Testis (tissue), 3 donors: ENCODE data around the gene SLC44A5. TPM values are rescaled to one million over a fixed set of nuclear protein-coding genes. Genes with fewer than 3 reads are reported as not detected.
"Not testable (repeated sequence)": the region's sequence is repeated elsewhere in the genome, so short reads cannot be mapped to it uniquely, and the experiment has no call there.

Source experiments
- DNase-seq: peaks from one replicate; pipeline ENCODE4 v3.0.0-alpha.2; 2019
- H3K27ac ChIP-seq, 2 donors: fragments of 200-600 bp; sonication (generic); one replicate each; pipeline ENCODE4 v1.5.1; 2019
- H3K27me3 ChIP-seq: fragments of 200-600 bp; sonication (generic); one replicate; pipeline ENCODE4 v1.5.1; 2019
- H3K36me3 ChIP-seq: fragments of 200-600 bp; sonication (generic); one replicate; pipeline ENCODE4 v1.5.1; 2017; ENCODE audit warnings: low read depth; ENCODE audit errors: missing control alignments
- H3K4me1 ChIP-seq: fragments of 200-600 bp; sonication (generic); one replicate; pipeline ENCODE4 v1.5.1; 2019
- H3K4me3 ChIP-seq, 2 donors: fragments of 200-600 bp; sonication (generic); one replicate each; pipeline ENCODE4 v1.5.1; 2017 to 2019
- H3K9me3 ChIP-seq: fragments of 200-600 bp; sonication (generic); one replicate; pipeline ENCODE4 v1.5.1; 2017
- POLR2A ChIP-seq: fragments of 450-650 bp; IDR thresholded peaks from one replicate; pipeline ENCODE4 v1.6.1; 2017; ENCODE audit warnings: antibody characterized with exemption, mild to moderate bottlenecking, moderate library complexity
- WGBS, 2 donors: methylation state at CpG; one replicate each; pipeline ENCODE4 v1.1.5; 2018; 5-methylcytosine and 5-hydroxymethylcytosine counted together
- intact Hi-C: fragments of 100-400 bp; cut with DNase I; formaldehyde crosslinking; loops from one replicate; pipeline ENCODE4 v1.15.1; 2023; ENCODE audit warnings: low total_unique reads
- polyA plus RNA-seq: library from polyadenylated mRNA; stranded (reverse); fragments of 350-450 nt; fragmentation: Illumina TruSeq; extraction: RNeasy Lipid Tissue Mini Kit (QIAGEN cat#74804); gene quantifications from one replicate; pipeline ENCODE4 v1.2.3, GENCODE V29; 2014; ENCODE audit warnings: low read depth, low replicate concordance; ENCODE audit not compliant: insufficient read depth
- total RNA-seq, 2 donors: library from RNA; depleted of rRNA; stranded (reverse); fragments of >200 nt; gene quantifications; one replicate each; pipeline ENCODE4 v1.2.3, GENCODE V29; 2016
- TF ChIP-seq, protein P1 (sequence below), 3 experiments: fragments of 450-650 bp in 2 of 3; fragments of 200-600 bp in 1 of 3; sonication (generic) in 1 of 3; IDR thresholded peaks; one replicate each; pipeline ENCODE4 v1.5.1; 2016 to 2019; ENCODE audit warnings: antibody characterized with exemption in 3 of 3, mild to moderate bottlenecking in 2 of 3, moderate library complexity in 1 of 3

Gene SLC44A5
- total and polyA plus RNA-seq, 3 donors from 2014 or later = 4.9 to 10.6 (median 4.9) TPM

DNA sequence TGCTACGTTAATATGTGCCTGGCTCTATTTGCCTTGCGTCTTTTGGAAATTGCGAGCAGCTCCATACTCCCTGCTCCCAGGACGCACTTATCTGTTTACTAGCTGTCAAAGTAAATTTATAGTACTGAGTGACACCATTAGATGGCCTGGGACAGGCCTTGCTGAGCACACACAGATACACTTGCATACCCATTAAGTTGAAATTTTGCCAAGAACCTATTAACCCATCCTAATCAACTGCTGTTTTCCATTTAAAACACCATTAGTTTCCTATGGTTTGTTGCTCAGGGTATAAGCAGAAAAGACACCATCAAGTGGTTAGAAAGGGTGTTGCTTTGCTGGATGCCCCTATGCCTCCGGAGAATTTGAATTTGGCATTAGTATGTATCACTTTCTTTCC lies 187.3 kb downstream of the SLC44A5 start:
- DNase-seq = no peak
- intact Hi-C loops = no loop called here
- 72 to 74% methylated on average over 5 of the region's 5 CpGs for WGBS, 2 donors

DNA sequence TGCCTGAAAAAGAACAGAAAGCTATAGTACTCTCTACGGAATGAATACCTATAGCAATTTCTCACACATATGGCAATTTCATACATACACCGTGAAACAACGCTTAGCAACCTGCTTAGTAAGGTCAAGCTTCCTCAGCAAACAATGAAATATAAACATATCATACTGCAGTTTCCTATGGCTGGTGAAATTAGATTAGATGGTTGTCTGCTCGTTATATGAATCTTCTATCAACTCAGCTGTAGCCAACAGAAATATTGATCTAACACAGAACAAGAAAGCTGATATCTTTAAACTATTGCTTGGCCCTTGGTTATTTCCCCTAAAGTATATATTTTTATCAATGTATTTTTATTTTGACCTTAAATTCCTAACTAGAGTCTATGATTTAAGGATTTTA lies 187.8 kb downstream of the SLC44A5 start:
- Histone ChIP-seq H3K4me3 (no peak overlapping the region), H3K36me3 (no peaks in the 10 kb centered on the region), H3K4me1 (no peaks in the 10 kb centered on the region), H3K9me3 (no peaks in the 10 kb centered on the region), H3K27ac (no peak overlapping the region), H3K27me3 (no peaks in the 10 kb centered on the region)
- no peak for TF ChIP-seq POLR2A
- TF ChIP-seq, protein P1, sequence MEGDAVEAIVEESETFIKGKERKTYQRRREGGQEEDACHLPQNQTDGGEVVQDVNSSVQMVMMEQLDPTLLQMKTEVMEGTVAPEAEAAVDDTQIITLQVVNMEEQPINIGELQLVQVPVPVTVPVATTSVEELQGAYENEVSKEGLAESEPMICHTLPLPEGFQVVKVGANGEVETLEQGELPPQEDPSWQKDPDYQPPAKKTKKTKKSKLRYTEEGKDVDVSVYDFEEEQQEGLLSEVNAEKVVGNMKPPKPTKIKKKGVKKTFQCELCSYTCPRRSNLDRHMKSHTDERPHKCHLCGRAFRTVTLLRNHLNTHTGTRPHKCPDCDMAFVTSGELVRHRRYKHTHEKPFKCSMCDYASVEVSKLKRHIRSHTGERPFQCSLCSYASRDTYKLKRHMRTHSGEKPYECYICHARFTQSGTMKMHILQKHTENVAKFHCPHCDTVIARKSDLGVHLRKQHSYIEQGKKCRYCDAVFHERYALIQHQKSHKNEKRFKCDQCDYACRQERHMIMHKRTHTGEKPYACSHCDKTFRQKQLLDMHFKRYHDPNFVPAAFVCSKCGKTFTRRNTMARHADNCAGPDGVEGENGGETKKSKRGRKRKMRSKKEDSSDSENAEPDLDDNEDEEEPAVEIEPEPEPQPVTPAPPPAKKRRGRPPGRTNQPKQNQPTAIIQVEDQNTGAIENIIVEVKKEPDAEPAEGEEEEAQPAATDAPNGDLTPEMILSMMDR (IDR thresholded peaks at IDR 0.05) = no peak
- WGBS, 2 donors = 81% methylated on average over 4 of the region's 4 CpGs
- DNase-seq = no peak
- intact Hi-C loops = no loop called here

More for the DNA sequence above, 187.3 kb downstream of the SLC44A5 start:
- Histone ChIP-seq H3K9me3 (no peaks in the 10 kb centered on the region), H3K36me3 (no peaks in the 10 kb centered on the region), H3K27ac (no peak overlapping the region), H3K27me3 (no peaks in the 10 kb centered on the region), H3K4me1 (no peaks in the 10 kb centered on the region), H3K4me3 (no peak overlapping the region)
- no peak for TF ChIP-seq POLR2A
- TF ChIP-seq, protein P1 (IDR thresholded peaks at IDR 0.05) = no peak

DNA sequence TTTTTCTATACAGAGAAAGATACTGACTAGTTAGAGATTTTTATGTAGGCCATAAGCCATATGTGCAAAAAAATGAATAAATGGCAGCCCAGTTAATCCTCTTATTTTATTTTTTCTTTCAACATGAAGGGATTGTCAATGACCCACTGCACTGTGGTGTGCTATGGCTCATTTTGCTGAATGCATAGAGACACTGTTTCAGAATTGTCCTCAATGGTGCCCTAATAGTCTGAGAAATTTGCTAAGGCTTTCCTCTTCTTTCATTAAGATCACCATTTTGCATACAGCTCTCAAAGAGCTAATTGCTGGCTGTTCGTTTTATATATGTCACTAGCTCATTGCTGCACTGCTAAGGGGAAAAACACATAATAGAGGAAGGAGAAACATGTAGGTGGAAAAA lies 189.5 kb downstream of the SLC44A5 start:
- no peak overlapping the region for H3K4me3 ChIP-seq
- H3K27ac ChIP-seq = no peak overlapping the region
- WGBS, 2 donors = 83 to 95% methylated on average over 1 of the region's 1 CpG
- no peaks in the 10 kb centered on the region for H3K4me1 ChIP-seq
- intact Hi-C loops = no loop called here
- H3K27me3 ChIP-seq = no peaks in the 10 kb centered on the region
- DNase-seq = no peak
- TF ChIP-seq, protein P1 (IDR thresholded peaks at IDR 0.05) = no peak
- TF ChIP-seq POLR2A = no peak
- no peaks in the 10 kb centered on the region for H3K9me3 ChIP-seq
- H3K36me3 ChIP-seq = no peaks in the 10 kb centered on the region

DNA sequence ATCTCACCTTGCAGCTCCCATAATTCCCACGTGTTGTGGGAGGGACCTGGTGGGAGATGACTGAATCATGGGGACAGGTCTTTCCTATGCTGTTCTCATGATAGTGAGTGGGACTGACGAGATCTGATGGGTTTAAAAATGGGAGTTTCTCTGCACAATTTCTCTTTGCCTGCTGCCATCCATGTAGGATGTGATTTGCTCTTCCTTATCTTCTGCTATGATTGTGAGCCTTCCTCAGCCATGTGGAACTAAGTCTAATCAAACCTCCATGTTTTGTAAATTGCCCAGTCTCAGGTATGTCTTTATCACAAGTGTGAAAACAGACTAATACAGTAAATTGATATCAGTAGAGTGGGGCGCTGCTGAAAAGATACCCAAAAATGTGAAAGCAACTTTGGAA lies 195.7 kb downstream of the SLC44A5 start:
- H3K9me3 ChIP-seq = no peaks in the 10 kb centered on the region
- H3K4me3 ChIP-seq = no peak overlapping the region
- no peaks in the 10 kb centered on the region for H3K27me3 ChIP-seq
- H3K4me1 ChIP-seq = no peaks in the 10 kb centered on the region
- WGBS, 2 donors = 75 to 82% methylated on average over 3 of the region's 3 CpGs
- TF ChIP-seq, protein P1 (IDR thresholded peaks at IDR 0.05) = no peak
- no peak for TF ChIP-seq POLR2A
- no peak for DNase-seq
- intact Hi-C loops = no loop called here
- H3K36me3 ChIP-seq = no peaks in the 10 kb centered on the region
- no peak overlapping the region for H3K27ac ChIP-seq

DNA sequence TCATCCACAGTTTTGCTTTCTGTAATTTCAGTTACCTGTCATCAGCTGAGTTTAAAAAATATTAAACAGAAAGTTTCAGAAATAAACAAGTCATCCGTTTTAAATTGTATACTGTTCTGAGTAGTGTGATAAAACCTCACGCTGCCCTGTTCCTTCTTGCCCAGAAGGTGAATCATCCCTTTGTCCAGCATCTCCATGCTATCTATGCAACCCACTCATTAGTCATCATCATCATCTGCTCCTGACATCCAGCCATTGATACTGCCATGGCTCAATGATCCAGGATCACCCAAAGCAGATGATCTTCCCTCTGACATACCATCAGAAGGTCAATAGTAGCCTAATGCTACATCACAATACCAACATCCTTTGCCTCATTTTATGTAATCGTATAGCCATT lies 198.3 kb downstream of the SLC44A5 start:
- H3K9me3 ChIP-seq = no peaks in the 10 kb centered on the region
- intact Hi-C loops = no loop called here
- H3K27ac ChIP-seq = no peak overlapping the region
- no peaks in the 10 kb centered on the region for H3K4me1 ChIP-seq
- H3K4me3 ChIP-seq = no peak overlapping the region
- TF ChIP-seq POLR2A = no peak
- TF ChIP-seq, protein P1 (IDR thresholded peaks at IDR 0.05) = no peak
- no peaks in the 10 kb centered on the region for H3K27me3 ChIP-seq
- H3K36me3 ChIP-seq = no peaks in the 10 kb centered on the region
- 81 to 83% methylated on average over 3 of the region's 3 CpGs for WGBS, 2 donors
- DNase-seq = no peak

DNA sequence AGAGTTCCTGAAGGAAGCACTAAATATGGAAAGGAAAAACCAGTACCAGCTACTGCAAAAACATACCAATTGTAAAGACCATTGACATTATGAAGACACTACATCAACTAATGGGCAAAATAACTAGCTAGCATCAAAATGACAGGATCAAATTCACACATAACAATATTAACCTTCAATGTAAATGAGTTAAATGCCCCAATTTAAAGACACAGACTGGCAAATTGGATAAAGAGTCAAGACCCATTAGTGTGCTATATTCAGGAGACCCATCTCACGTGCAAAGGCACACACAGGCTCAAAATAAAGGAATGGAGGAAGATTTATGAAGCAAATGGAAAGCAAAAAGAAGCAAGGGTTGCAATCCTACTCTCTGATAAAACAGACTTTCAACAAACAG lies 206.2 kb downstream of the SLC44A5 start:
- H3K36me3 ChIP-seq, intact Hi-C loops, H3K4me1 ChIP-seq, DNase-seq, H3K9me3 ChIP-seq, H3K4me3 ChIP-seq, H3K27me3 ChIP-seq, H3K27ac ChIP-seq: not testable (repeated sequence)
- WGBS, 2 donors = 75 to 81% methylated on average over 1 of the region's 1 CpG

DNA sequence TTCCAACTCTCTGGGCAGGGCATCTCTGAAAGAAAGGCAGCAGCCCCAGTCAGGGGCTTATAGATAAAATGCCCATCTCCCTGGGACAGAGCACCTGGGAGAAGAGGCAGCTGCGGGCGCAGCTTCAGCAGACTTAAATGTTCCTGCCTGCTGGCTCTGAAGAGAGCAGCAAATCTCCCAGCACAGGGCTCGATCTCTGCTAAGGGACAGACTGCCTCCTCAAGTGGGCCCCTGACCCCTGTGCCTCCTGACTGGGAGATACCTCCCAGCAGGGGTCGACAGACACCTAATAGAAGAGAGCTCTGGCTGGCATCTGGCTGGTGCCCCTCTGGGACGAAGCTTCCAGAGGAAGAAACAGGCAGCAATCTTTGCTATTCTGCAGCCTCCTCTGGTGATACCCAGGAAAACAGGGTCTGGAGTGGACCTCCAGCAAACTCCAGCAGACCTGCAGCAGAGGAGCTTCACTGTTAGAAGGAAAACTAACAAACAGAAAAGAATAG lies 207.7 kb downstream of the SLC44A5 start:
- DNase-seq, H3K4me1 ChIP-seq, H3K4me3 ChIP-seq, intact Hi-C loops, H3K36me3 ChIP-seq, H3K27ac ChIP-seq, H3K27me3 ChIP-seq, H3K9me3 ChIP-seq: not testable (repeated sequence)
- WGBS, 2 donors = 84% methylated on average over 5 of the region's 5 CpGs
